BLaER1 treated with 17β-estradiol and CSF1 and Interleukin-3, amounts not matched to agents 10 nM and 100 nM (cell line): ENCODE data around the gene INO80.

Experiments
- H3K27ac ChIP-seq, 11 experiments: shearing (Covaris generic); formaldehyde crosslinking; 2 replicates each; pipeline ENCODE4 v1.8.1; 2022
- H3K27me3 ChIP-seq, 11 experiments: shearing (Covaris generic); formaldehyde crosslinking; 2 replicates each; pipeline ENCODE4 v1.8.1; 2022
- H3K36me3 ChIP-seq, 11 experiments: shearing (Covaris generic); formaldehyde crosslinking; 2 replicates each; pipeline ENCODE4 v1.8.1; 2022
- H3K4me1 ChIP-seq, 10 experiments: shearing (Covaris generic); formaldehyde crosslinking; 2 replicates each; pipeline ENCODE4 v1.8.1; 2022
- H3K4me2 ChIP-seq, 11 experiments: shearing (Covaris generic); formaldehyde crosslinking; 2 replicates each; pipeline ENCODE4 v1.8.1; 2022
- H3K4me3 ChIP-seq, 10 experiments: shearing (Covaris generic); formaldehyde crosslinking; 2 replicates each; pipeline ENCODE4 v1.8.1; 2022
- H3K9ac ChIP-seq, 11 experiments: shearing (Covaris generic); formaldehyde crosslinking; 2 replicates each; pipeline ENCODE4 v1.8.1; 2022
- H3K9me3 ChIP-seq, 11 experiments: shearing (Covaris generic); formaldehyde crosslinking; replicated peaks in 1 of 11; 2 replicates each; pipeline ENCODE4 v1.8.1; 2022
- H4K20me1 ChIP-seq, 11 experiments: shearing (Covaris generic); formaldehyde crosslinking; 2 replicates each; pipeline ENCODE4 v1.8.1; 2022
- Cebpa-rat ChIP-seq, 11 experiments: shearing (Covaris generic); IDR thresholded peaks; 2 replicates each; pipeline ENCODE4 v1.8.1; 2022

INO80 gene

GRCh38 chr15:41024131-41024530, 91.9 kb downstream of the INO80 start:
- H3K4me1 ChIP-seq: peaks cover 24 to 65% (median 31%) of the 10 kb centered on the region in 10 experiments
- peak overlapping the region; percentile 38 to 84 (median 60) for H3K4me2 ChIP-seq
- peak overlapping the region in 8 of 11 experiments; percentile 2 to 21 (median 13); a peak in 4 of 22 replicates for H3K27ac ChIP-seq
- peaks cover 46 to 96% (median 82%) of the 10 kb centered on the region in 11 experiments for H3K36me3 ChIP-seq
- no peaks in the 10 kb centered on the region for H3K9me3 ChIP-seq
- H3K9ac ChIP-seq: peak overlapping the region in 10 of 11 experiments; percentile 1 to 46 (median 20); a peak in 13 of 22 replicates
- no peaks in the 10 kb centered on the region for H3K27me3 ChIP-seq
- H4K20me1 ChIP-seq: peaks cover 0 to 26% (median 0%) of the 10 kb centered on the region in 11 experiments; a peak in 4 of 22 replicates
- no peak for TF ChIP-seq Cebpa-rat (IDR thresholded peaks at IDR 0.05)
- no peak overlapping the region for H3K4me3 ChIP-seq

GRCh38 chr15:41022487-41023090, 93.5 kb downstream of the INO80 start:
- Histone ChIP-seq H3K27me3 (no peaks in the 10 kb centered on the region), H3K27ac (no peak overlapping the region), H3K36me3 (peaks cover 36 to 96% (median 82%) of the 10 kb centered on the region in 11 experiments), H3K4me1 (peaks cover 37 to 81% (median 47%) of the 10 kb centered on the region in 10 experiments), H3K4me2 (0 out of 22 replicates have a peak overlapping the region, but pooled peaks of 2 of the 11 experiments have one; percentile 6 to 8), H3K9me3 (no peaks in the 10 kb centered on the region), H4K20me1 (peaks cover 0 to 31% (median 0%) of the 10 kb centered on the region in 11 experiments; a peak in 5 of 22 replicates), H3K9ac (0 out of 22 replicates have a peak overlapping the region, but pooled peaks of 1 of the 11 experiments have one; percentile 15), H3K4me3 (no peak overlapping the region)
- TF ChIP-seq Cebpa-rat (IDR thresholded peaks at IDR 0.05): no peak

GRCh38 chr15:41020829-41021228, 95.3 kb downstream of the INO80 start:
- no peaks in the 10 kb centered on the region for H3K9me3 ChIP-seq
- H3K4me1 ChIP-seq: peaks cover 37 to 94% (median 50%) of the 10 kb centered on the region in 10 experiments
- H3K4me2 ChIP-seq: 0 out of 22 replicates have a peak overlapping the region, but pooled peaks of 1 of the 11 experiments have one; percentile 82
- peaks cover 0 to 21% (median 0%) of the 10 kb centered on the region in 11 experiments; a peak in 4 of 22 replicates for H4K20me1 ChIP-seq
- H3K9ac ChIP-seq: no peak overlapping the region; a peak in 1 of 22 replicates
- H3K4me3 ChIP-seq: no peak overlapping the region
- H3K27me3 ChIP-seq: no peaks in the 10 kb centered on the region
- peaks cover 23 to 96% (median 82%) of the 10 kb centered on the region in 11 experiments for H3K36me3 ChIP-seq
- no peak for TF ChIP-seq Cebpa-rat (IDR thresholded peaks at IDR 0.05)
- 0 out of 22 replicates have a peak overlapping the region, but pooled peaks of 1 of the 11 experiments have one; percentile 15 for H3K27ac ChIP-seq

GRCh38 chr15:41020311-41020710, 95.8 kb downstream of the INO80 start:
- H3K27ac ChIP-seq: no peak overlapping the region; a peak in 1 of 22 replicates
- peaks cover 32 to 94% (median 48%) of the 10 kb centered on the region in 10 experiments for H3K4me1 ChIP-seq
- no peak overlapping the region for H3K4me3 ChIP-seq
- H3K9me3 ChIP-seq: no peaks in the 10 kb centered on the region
- TF ChIP-seq Cebpa-rat (IDR thresholded peaks at IDR 0.05): no peak
- H3K27me3 ChIP-seq: no peaks in the 10 kb centered on the region
- H4K20me1 ChIP-seq: peaks cover 0 to 18% (median 0%) of the 10 kb centered on the region in 11 experiments; a peak in 4 of 22 replicates
- H3K36me3 ChIP-seq: peaks cover 23 to 96% (median 82%) of the 10 kb centered on the region in 11 experiments
- H3K9ac ChIP-seq: no peak overlapping the region
- peak overlapping the region in 1 of 11 experiments; percentile 82; a peak in 2 of 22 replicates for H3K4me2 ChIP-seq

- peak overlapping the region in 6 of 11 experiments; percentile 77 to 95 (median 91); a peak in 10 of 22 replicates for H3K27ac ChIP-seq
These were observed 96.9 kb downstream of the INO80 start for GRCh38 chr15:41019174-41019573.

GRCh38 chr15:41018534-41018933, 97.5 kb downstream of the INO80 start:
- peak overlapping the region in 8 of 11 experiments; percentile 21 to 88 (median 54); a peak in 12 of 22 replicates for H3K4me2 ChIP-seq
- H3K27ac ChIP-seq: peak overlapping the region in 6 of 11 experiments; percentile 77 to 95 (median 91); a peak in 12 of 22 replicates
- H3K36me3 ChIP-seq: peaks cover 24 to 99% (median 89%) of the 10 kb centered on the region in 11 experiments

More at GRCh38 chr15:41019174-41019573, 96.9 kb downstream of the INO80 start:
- no peak for TF ChIP-seq Cebpa-rat (IDR thresholded peaks at IDR 0.05)
- Histone ChIP-seq H3K27me3 (no peaks in the 10 kb centered on the region), H4K20me1 (peaks cover 0 to 15% (median 0%) of the 10 kb centered on the region in 11 experiments; a peak in 4 of 22 replicates), H3K4me2 (peak overlapping the region in 4 of 11 experiments; percentile 60 to 88 (median 85); a peak in 7 of 22 replicates), H3K9ac (peak overlapping the region in 6 of 11 experiments; percentile 7 to 77 (median 66); a peak in 9 of 22 replicates), H3K9me3 (no peaks in the 10 kb centered on the region), H3K4me1 (peaks cover 22 to 94% (median 45%) of the 10 kb centered on the region in 10 experiments), H3K36me3 (peaks cover 24 to 96% (median 87%) of the 10 kb centered on the region in 11 experiments), H3K4me3 (no peak overlapping the region)

DNA sequence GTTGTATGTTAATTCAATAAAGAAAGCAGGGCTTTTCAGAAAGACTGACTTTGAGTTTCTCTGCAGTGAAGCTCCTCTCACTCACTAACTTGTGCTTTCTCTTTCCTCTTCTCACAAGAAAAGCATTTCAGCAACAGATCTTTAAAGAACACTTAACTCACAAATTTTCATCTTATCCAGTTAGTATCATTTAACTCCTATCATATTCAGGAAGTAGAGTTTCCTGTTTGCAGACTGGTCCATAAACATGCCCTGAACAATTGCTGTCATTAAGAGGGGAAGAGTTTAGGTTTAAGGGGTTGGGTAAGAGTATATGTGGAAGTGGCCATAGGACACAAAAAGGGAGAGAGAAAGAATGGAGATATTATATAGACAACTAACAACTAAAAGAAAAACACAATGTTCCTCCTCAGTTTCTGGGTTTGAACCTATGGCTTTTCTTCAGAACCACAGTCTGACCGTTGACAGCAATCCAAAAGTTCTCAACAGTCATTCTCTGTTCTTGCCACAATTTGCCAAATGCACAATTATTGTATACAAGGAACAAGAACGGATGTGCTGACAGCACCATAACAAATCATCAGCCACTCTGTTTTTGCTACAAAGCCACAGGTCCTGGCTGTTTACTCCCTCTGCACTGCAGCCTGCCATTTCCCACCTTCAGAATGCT, 98.9 kb downstream of the INO80 start:
- Histone ChIP-seq H3K36me3 (peaks cover 24 to 100% (median 94%) of the 10 kb centered on the region in 11 experiments), H3K9ac (peak overlapping the region; percentile 5 to 77 (median 26); a peak in 17 of 22 replicates), H3K4me2 (peak overlapping the region; percentile 13 to 88 (median 48); a peak in 20 of 22 replicates)

More at GRCh38 chr15:41018534-41018933, 97.5 kb downstream of the INO80 start:
- Histone ChIP-seq H3K9me3 (no peaks in the 10 kb centered on the region), H4K20me1 (peaks cover 0 to 15% (median 0%) of the 10 kb centered on the region in 11 experiments; a peak in 4 of 22 replicates), H3K9ac (peak overlapping the region in 8 of 11 experiments; percentile 6 to 77 (median 38); a peak in 12 of 22 replicates), H3K4me3 (no peak overlapping the region), H3K4me1 (peaks cover 17 to 93% (median 49%) of the 10 kb centered on the region in 10 experiments), H3K27me3 (no peaks in the 10 kb centered on the region)
- no peak for TF ChIP-seq Cebpa-rat (IDR thresholded peaks at IDR 0.05)

More for the DNA sequence above, 98.9 kb downstream of the INO80 start:
- H3K4me1 ChIP-seq: peaks cover 17 to 97% (median 60%) of the 10 kb centered on the region in 10 experiments
- H3K9me3 ChIP-seq: no peaks in the 10 kb centered on the region
- H4K20me1 ChIP-seq: peaks cover 0 to 12% (median 0%) of the 10 kb centered on the region in 11 experiments; a peak in 4 of 22 replicates
- TF ChIP-seq Cebpa-rat (IDR thresholded peaks at IDR 0.05): no peak
- H3K27ac ChIP-seq: peak overlapping the region in 10 of 11 experiments; percentile 12 to 95 (median 79); a peak in 18 of 22 replicates
- no peak overlapping the region; a peak in 1 of 20 replicates for H3K4me3 ChIP-seq
- no peaks in the 10 kb centered on the region for H3K27me3 ChIP-seq
